ENCODE data around the gene ARSA.

The ARSA gene

GRCh38 chr22:50576806-50577696, 50.9 kb downstream of the ARSA start:
- no peak for FAIRE-seq

GRCh38 chr22:50576070-50576469, 51.9 kb downstream of the ARSA start:
- no peak for FAIRE-seq

GRCh38 chr22:50575426-50575941, 52.5 kb downstream of the ARSA start:
- FAIRE-seq, result no peak

Measured in A204.1 (cell line).